Trophoblast cell (in vitro differentiated cells and primary cell): ENCODE measurements around the gene ITGA11.

Source experiments
- DNase-seq, 2 donors: peaks; one replicate each; pipeline ENCODE4 v3.0.0-alpha.2; 2016
- H2AFZ ChIP-seq: 2 replicates; pipeline ENCODE4 v1.6.1; 2013; ENCODE audit warnings: low read length, moderate library complexity, mild to moderate bottlenecking; ENCODE audit not compliant: insufficient read depth, poor library complexity
- H2AK5ac ChIP-seq: 2 replicates; pipeline ENCODE4 v1.6.1; 2013; ENCODE audit warnings: mild to moderate bottlenecking, low read length
- H2BK120ac ChIP-seq: 2 replicates; pipeline ENCODE4 v1.6.1; 2013; ENCODE audit warnings: low read length, mild to moderate bottlenecking, moderate library complexity; ENCODE audit not compliant: insufficient read depth, poor library complexity
- H2BK12ac ChIP-seq: 2 replicates; pipeline ENCODE4 v1.6.1; 2013; ENCODE audit warnings: mild to moderate bottlenecking, low read length, moderate library complexity
- H2BK5ac ChIP-seq: 2 replicates; pipeline ENCODE4 v1.6.1; 2013; ENCODE audit warnings: low read length, low read depth, moderate library complexity, mild to moderate bottlenecking; ENCODE audit not compliant: poor library complexity
- H3K14ac ChIP-seq: 2 replicates; pipeline ENCODE4 v1.6.1; 2013; ENCODE audit warnings: mild to moderate bottlenecking, low read length
- H3K18ac ChIP-seq: 2 replicates; pipeline ENCODE4 v1.6.1; 2013; ENCODE audit warnings: mild to moderate bottlenecking, low read length
- H3K23ac ChIP-seq: 2 replicates; pipeline ENCODE4 v1.6.1; 2013; ENCODE audit warnings: low read length
- H3K27ac ChIP-seq: 2 replicates; pipeline ENCODE4 v1.5.1; 2013; ENCODE audit warnings: low read depth, mild to moderate bottlenecking, inconsistent platforms, low read length, moderate library complexity
- H3K27me3 ChIP-seq: 2 replicates; pipeline ENCODE4 v1.6.1; 2013; ENCODE audit warnings: inconsistent platforms, mild to moderate bottlenecking, low read length, moderate library complexity; ENCODE audit not compliant: insufficient read depth
- H3K36me3 ChIP-seq, 2 experiments: 1 replicate in 1 of 2; 2 replicates in 1 of 2; pipeline ENCODE4 v1.6.1; 2013; ENCODE audit warnings: low read length in 2 of 2, mild to moderate bottlenecking in 2 of 2, moderate library complexity in 1 of 2; ENCODE audit not compliant: insufficient read depth in 2 of 2, control insufficient read depth in 1 of 2
- H3K4ac ChIP-seq: 2 replicates; pipeline ENCODE4 v1.6.1; 2013; ENCODE audit warnings: low read depth, mild to moderate bottlenecking, low read length, moderate library complexity
- H3K4me1 ChIP-seq, 2 experiments: 1 replicate in 1 of 2; 2 replicates in 1 of 2; pipeline ENCODE4 v1.6.1; 2013; ENCODE audit warnings: low read length in 2 of 2, mild to moderate bottlenecking in 2 of 2, moderate library complexity in 1 of 2; ENCODE audit not compliant: insufficient read depth in 2 of 2, control insufficient read depth in 1 of 2
- H3K4me2 ChIP-seq: 2 replicates; pipeline ENCODE4 v1.6.1; 2013; ENCODE audit warnings: inconsistent platforms, mild to moderate bottlenecking, low read length, moderate library complexity
- H3K4me3 ChIP-seq: 2 replicates; pipeline ENCODE4 v1.5.1; 2013; ENCODE audit warnings: mild to moderate bottlenecking, low read depth, low read length, inconsistent platforms
- H3K79me1 ChIP-seq: one replicate; pipeline ENCODE4 v1.6.1; 2013; ENCODE audit warnings: low read length
- H3K79me2 ChIP-seq: 2 replicates; pipeline ENCODE4 v1.6.1; 2013; ENCODE audit warnings: low read length, mild to moderate bottlenecking; ENCODE audit not compliant: control insufficient read depth, insufficient read depth, poor library complexity
- H3K9ac ChIP-seq: 2 replicates; pipeline ENCODE4 v1.6.1; 2013; ENCODE audit warnings: mild to moderate bottlenecking, low read length
- H3K9me3 ChIP-seq: 2 replicates; pipeline ENCODE4 v1.6.1; 2013; ENCODE audit warnings: low read depth, mild to moderate bottlenecking, control low read depth, inconsistent platforms, low read length; ENCODE audit not compliant: insufficient read depth
- H4K12ac ChIP-seq: 2 replicates; pipeline ENCODE4 v1.6.1; 2013; ENCODE audit warnings: low read depth, mild to moderate bottlenecking, low read length, moderate library complexity
- H4K8ac ChIP-seq: 2 replicates; pipeline ENCODE4 v1.6.1; 2013; ENCODE audit warnings: low read depth, mild to moderate bottlenecking, low read length, moderate library complexity
- H4K91ac ChIP-seq: one replicate; pipeline ENCODE4 v1.6.1; 2013; ENCODE audit warnings: low read depth, mild to moderate bottlenecking, low read length, moderate library complexity
- WGBS: extraction: QIAGEN DNeasy Blood & Tissue Kit; methylation state at CpG from one replicate; pipeline ENCODE4 v1.1.7; 2013; ENCODE audit warnings: missing lambda C conversion rate; ENCODE audit not compliant: insufficient read length, insufficient coverage; ENCODE audit errors: extremely low coverage; 5-methylcytosine and 5-hydroxymethylcytosine counted together

Gene ITGA11

DNA sequence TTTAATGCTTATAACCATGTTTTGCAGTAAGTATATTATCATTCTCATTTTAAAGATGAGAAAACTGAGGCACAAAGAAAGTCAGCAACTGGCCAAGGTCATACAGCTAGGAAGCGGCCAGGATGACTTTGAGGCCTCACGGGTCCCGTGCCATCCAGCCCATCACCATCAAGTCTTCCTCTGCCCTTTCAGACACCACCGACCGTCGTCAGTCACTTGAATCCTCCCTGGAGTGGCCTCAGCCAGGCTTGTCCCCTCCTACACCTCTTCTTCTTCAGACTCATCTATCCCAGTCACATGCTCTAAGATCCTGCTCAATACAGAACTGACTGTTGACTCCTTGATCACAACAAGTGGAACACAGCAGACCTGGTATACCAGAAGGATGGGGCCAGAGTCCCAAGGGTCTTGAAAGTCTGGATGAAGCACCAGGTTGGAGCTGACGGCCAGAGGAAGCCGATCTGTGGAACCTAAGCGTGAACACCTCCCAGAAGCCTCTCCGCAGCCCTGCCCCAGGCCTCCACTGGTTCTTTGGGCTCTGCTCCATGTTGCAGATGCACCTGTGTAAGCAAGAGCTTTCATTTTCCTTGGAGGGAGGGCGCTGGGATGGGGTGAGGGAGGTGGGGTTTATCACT, 22.1 kb downstream of the ITGA11 start:
- H3K14ac ChIP-seq: no peak overlapping the region
- H3K79me1 ChIP-seq: no peaks in the 10 kb centered on the region
- H3K36me3 ChIP-seq: no peaks in the 10 kb centered on the region
- no peak overlapping the region for H3K4me3 ChIP-seq
- no peak overlapping the region for H2AFZ ChIP-seq
- H3K4me1 ChIP-seq: no peaks in the 10 kb centered on the region
- no peak for DNase-seq
- H4K8ac ChIP-seq: no peak overlapping the region
- H2BK5ac ChIP-seq: no peak overlapping the region
- H3K4me2 ChIP-seq: no peak overlapping the region
- no peak overlapping the region for H3K9ac ChIP-seq
- no peak overlapping the region for H2BK120ac ChIP-seq
- H3K27me3 ChIP-seq: no peaks in the 10 kb centered on the region
- no CpG with 5 or more reads among the region's 11 CpGs for WGBS
- H3K4ac ChIP-seq: no peak overlapping the region
- H4K91ac ChIP-seq: no peak overlapping the region
- no peaks in the 10 kb centered on the region for H3K79me2 ChIP-seq
- no peak overlapping the region for H3K23ac ChIP-seq
- no peak overlapping the region for H2BK12ac ChIP-seq
- H3K18ac ChIP-seq: no peak overlapping the region
- H4K12ac ChIP-seq: no peak overlapping the region
- no peak overlapping the region for H2AK5ac ChIP-seq
- H3K27ac ChIP-seq: no peak overlapping the region
- peaks cover 6% of the 10 kb centered on the region for H3K9me3 ChIP-seq

DNA sequence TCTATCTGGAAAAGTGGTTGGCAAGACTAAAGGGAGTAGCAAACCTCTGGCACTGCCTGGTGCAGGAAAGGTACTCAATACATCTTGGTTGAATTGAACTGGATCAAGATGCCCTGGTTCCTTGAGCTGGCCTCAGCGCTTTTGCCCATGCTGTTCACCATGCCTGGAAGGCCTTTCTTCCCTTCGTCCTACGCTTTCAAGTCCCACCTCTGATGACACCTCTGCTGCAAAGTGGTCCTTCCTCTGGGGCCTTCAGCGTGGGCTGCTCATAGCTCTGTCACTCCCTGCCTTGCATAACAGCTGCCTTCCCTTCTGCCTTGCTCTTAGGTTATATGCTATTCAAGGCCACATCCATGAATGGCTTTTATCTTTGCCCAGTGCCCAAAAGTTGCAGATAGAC, 23.0 kb downstream of the ITGA11 start:
- peaks cover 5% of the 10 kb centered on the region for H3K9me3 ChIP-seq
- H3K27ac ChIP-seq: no peak overlapping the region
- H3K23ac ChIP-seq: no peak overlapping the region
- H4K12ac ChIP-seq: no peak overlapping the region
- no peaks in the 10 kb centered on the region for H3K27me3 ChIP-seq
- DNase-seq: no peak
- no peaks in the 10 kb centered on the region for H3K36me3 ChIP-seq
- no peak overlapping the region for H3K14ac ChIP-seq
- no peak overlapping the region for H4K91ac ChIP-seq
- no peak overlapping the region for H2BK120ac ChIP-seq
- no peak overlapping the region for H2AK5ac ChIP-seq
- no peak overlapping the region for H2BK5ac ChIP-seq
- H3K79me1 ChIP-seq: no peaks in the 10 kb centered on the region
- no peak overlapping the region for H2AFZ ChIP-seq
- H4K8ac ChIP-seq: no peak overlapping the region
- no peak overlapping the region for H3K9ac ChIP-seq
- no peaks in the 10 kb centered on the region for H3K4me1 ChIP-seq
- no peak overlapping the region for H3K4ac ChIP-seq
- no peak overlapping the region for H3K4me2 ChIP-seq
- WGBS: no CpG with 5 or more reads among the region's 4 CpGs
- no peak overlapping the region for H3K4me3 ChIP-seq
- H3K18ac ChIP-seq: no peak overlapping the region
- H3K79me2 ChIP-seq: no peaks in the 10 kb centered on the region
- H2BK12ac ChIP-seq: no peak overlapping the region

DNA sequence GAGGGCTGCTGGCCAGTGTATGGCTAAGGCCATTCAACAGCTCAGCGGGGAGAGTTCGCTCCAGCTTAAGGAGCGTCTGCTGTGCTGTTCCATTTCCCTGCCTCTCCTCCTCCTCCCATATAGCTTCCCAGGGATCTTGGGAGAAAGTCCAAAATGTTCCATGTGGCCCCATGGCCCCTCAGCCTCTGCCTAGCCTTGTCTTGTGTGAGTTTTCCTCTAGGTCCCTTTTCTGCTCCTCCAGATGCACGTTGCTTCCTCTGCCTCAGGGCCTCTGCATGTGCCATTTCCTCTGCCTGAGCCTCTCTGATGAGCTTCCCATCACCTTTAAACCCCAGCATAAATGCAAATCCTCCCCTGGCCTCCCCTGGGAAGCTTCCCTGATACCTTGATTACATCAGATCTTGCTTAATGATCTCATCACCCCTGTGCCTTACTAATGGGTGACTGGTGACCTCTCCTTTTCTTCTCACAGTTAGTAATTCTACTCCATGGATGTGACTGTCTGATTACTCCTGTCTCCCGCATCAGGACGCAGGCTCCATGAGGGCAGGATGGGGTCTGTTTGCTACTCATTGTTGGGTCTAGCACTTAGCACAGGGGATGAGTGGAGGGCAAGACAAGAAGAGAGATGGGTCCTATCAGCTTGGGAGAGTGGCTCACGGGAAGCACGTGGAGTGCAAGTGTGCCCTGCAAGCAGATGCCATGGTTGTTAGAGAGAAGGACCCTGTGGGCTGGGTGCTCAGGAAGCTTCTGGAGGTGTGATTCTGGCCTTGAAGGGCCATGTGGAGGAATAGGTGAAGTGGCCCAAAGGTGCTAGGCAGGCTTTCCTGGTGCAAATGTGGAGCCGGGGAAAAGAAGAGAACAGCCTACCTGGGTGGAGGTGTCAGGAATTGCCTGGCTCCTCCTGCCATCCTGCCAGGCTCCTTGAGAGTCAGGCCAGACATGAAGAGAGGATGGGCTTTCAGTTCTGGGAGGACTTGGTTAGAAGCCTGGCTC, 23.8 kb downstream of the ITGA11 start:
- Histone ChIP-seq H2AFZ (no peak overlapping the region), H3K4ac (no peak overlapping the region), H3K36me3 (no peaks in the 10 kb centered on the region), H3K4me3 (no peak overlapping the region), H3K9ac (no peak overlapping the region), H3K27ac (no peak overlapping the region), H3K9me3 (peaks cover 5% of the 10 kb centered on the region), H3K23ac (no peak overlapping the region), H2BK5ac (no peak overlapping the region), H2AK5ac (no peak overlapping the region), H4K12ac (no peak overlapping the region), H4K8ac (no peak overlapping the region), H3K4me1 (no peaks in the 10 kb centered on the region), H3K27me3 (no peaks in the 10 kb centered on the region), H4K91ac (no peak overlapping the region), H2BK120ac (no peak overlapping the region), H3K18ac (no peak overlapping the region), H3K14ac (no peak overlapping the region), H3K79me1 (no peaks in the 10 kb centered on the region), H2BK12ac (no peak overlapping the region), H3K4me2 (no peak overlapping the region), H3K79me2 (no peaks in the 10 kb centered on the region)
- DNase-seq: no peak
- WGBS: no CpG with 5 or more reads among the region's 9 CpGs

DNA sequence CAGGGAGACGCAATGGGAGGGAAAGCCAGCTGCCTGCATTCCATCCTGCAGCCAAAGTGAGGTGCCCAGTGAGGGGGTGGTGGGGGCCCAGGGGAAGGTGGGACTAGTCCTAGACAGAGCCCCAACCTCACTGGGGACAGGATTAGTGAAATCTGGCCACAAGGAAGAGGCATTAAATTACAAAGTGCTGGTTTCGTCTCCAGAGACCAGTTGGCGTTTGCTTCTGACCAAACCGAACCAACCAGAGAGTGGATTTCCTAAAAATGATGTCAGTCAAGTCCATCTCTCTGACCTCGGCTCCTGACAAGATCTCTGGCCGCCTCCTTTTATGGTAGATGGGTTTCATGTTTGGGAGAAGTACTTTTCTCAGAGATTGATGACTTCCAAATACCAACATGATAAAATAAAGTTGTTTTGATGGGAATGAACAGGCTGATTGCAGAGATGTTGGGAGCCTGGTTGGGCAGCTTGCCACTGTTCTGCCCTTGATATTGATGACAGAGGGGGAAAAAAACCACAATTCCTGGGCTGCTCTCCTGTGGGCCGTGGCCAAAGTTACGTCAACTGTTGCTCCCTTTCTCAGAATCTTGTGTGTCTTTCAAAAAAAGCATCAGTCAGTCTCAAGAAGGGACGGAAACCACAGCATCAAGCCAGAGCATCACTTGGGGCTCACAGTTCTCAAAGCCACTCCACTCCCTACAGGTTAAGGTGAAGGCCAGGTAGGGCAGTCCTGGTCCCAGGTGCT, 24.6 kb downstream of the ITGA11 start:
- no peak overlapping the region for H2BK12ac ChIP-seq
- no peak overlapping the region for H2AK5ac ChIP-seq
- H3K4me1 ChIP-seq: no peaks in the 10 kb centered on the region
- no peak overlapping the region for H3K27ac ChIP-seq
- WGBS: no CpG with 5 or more reads among the region's 9 CpGs
- no peak overlapping the region for H4K8ac ChIP-seq
- no peak overlapping the region for H3K4me2 ChIP-seq
- no peak overlapping the region for H3K14ac ChIP-seq
- no peak overlapping the region for H3K4ac ChIP-seq
- H3K18ac ChIP-seq: no peak overlapping the region
- no peak overlapping the region for H4K91ac ChIP-seq
- H3K79me1 ChIP-seq: no peaks in the 10 kb centered on the region
- no peaks in the 10 kb centered on the region for H3K36me3 ChIP-seq
- H2BK120ac ChIP-seq: no peak overlapping the region
- no peak overlapping the region for H3K23ac ChIP-seq
- H3K9ac ChIP-seq: no peak overlapping the region
- no peak overlapping the region for H2BK5ac ChIP-seq
- no peaks in the 10 kb centered on the region for H3K27me3 ChIP-seq
- H2AFZ ChIP-seq: no peak overlapping the region
- no peak overlapping the region for H4K12ac ChIP-seq
- no peak for DNase-seq
- H3K4me3 ChIP-seq: no peak overlapping the region
- no peaks in the 10 kb centered on the region for H3K79me2 ChIP-seq
- peaks cover 5% of the 10 kb centered on the region for H3K9me3 ChIP-seq
